Endothelial cell of umbilical vein (primary cell): ENCODE data around the gene WTAP. TPM values are rescaled to one million over a fixed set of nuclear protein-coding genes. Genes with fewer than 3 reads are reported as not detected.

Source experiments
- BruUV-seq: library from RNA; stranded (reverse); fragments of 400-500 nt; replicated peaks from 2 replicates; lab custom pipeline; 2021; lab: Mats Ljungman, UMichigan
- CTCF ChIA-PET: fragments of 300-600, 350-600 bp; sonication (Branson Sonifier 250); formaldehyde crosslinking; loops from one replicate; lab custom pipeline; 2021; ENCODE audit warnings: antibody characterized with exemption, inconsistent platforms; lab: Charles Lee
- POLR2A ChIA-PET: fragments of 300-600, 350-600 bp; sonication (Branson Sonifier 250); formaldehyde crosslinking; loops from one replicate; lab custom pipeline; 2021; ENCODE audit warnings: antibody characterized with exemption, inconsistent platforms; lab: Charles Lee
- DNase-seq: peaks from one replicate; pipeline ENCODE4 v3.0.0-alpha.2; 2011; ENCODE audit warnings: low read depth, low spot score
- FAIRE-seq: peaks from 2 replicates; lab custom pipeline; 2011; peaks lifted over from hg19 to GRCh38; lab: Jason Lieb, UNC
- H2AFZ ChIP-seq: 2 replicates; pipeline ENCODE4 v1.6.0; 2012; ENCODE audit warnings: low read depth, low read length, control low read depth, inconsistent platforms
- H3K27ac ChIP-seq: 2 replicates; pipeline ENCODE4 v1.5.1; 2011; ENCODE audit warnings: low read depth, mild to moderate bottlenecking, control low read depth, low read length, moderate library complexity; ENCODE audit not compliant: insufficient read depth
- H3K27me3 ChIP-seq, 2 experiments: 2 replicates each; pipeline versions ENCODE4 v1.6.0 to v1.6.1; 2011; ENCODE audit warnings: low read length in 2 of 2, mixed read lengths in 1 of 2; ENCODE audit not compliant: control insufficient read depth in 2 of 2, insufficient read depth in 2 of 2
- H3K36me3 ChIP-seq, 2 experiments: 2 replicates in 1 of 2; 3 replicates in 1 of 2; pipeline ENCODE4 v1.5.1; 2011; ENCODE audit warnings: low read length in 2 of 2, mild to moderate bottlenecking in 1 of 2, moderate library complexity in 1 of 2; ENCODE audit not compliant: control insufficient read depth in 2 of 2, insufficient read depth in 2 of 2; ENCODE audit errors: extremely low read depth in 1 of 2
- H3K4me1 ChIP-seq: 3 replicates; pipeline ENCODE4 v1.5.1; 2011; ENCODE audit warnings: mild to moderate bottlenecking, low read length; ENCODE audit not compliant: control insufficient read depth, insufficient read depth; ENCODE audit errors: extremely low read depth
- H3K4me2 ChIP-seq: 2 replicates; pipeline ENCODE4 v1.6.1; 2011; ENCODE audit warnings: low read length, control low read depth, mixed read lengths; ENCODE audit not compliant: insufficient read depth
- H3K4me3 ChIP-seq, 3 experiments: fragments of 200-600 bp in 1 of 3; sonication (generic), shearing (Covaris generic) in 1 of 3; replicated peaks in 1 of 3; 2 replicates each; pipeline ENCODE4 v1.5.1; 2011 to 2016; ENCODE audit warnings: control low read depth in 3 of 3, low read length in 3 of 3, mild to moderate bottlenecking in 2 of 3, inconsistent platforms in 1 of 3, low read depth in 1 of 3, moderate library complexity in 1 of 3; ENCODE audit not compliant: insufficient read depth in 1 of 3
- H3K79me2 ChIP-seq: 2 replicates; pipeline ENCODE4 v1.6.0; 2012; ENCODE audit warnings: low read length, inconsistent platforms; ENCODE audit not compliant: control insufficient read depth, insufficient read depth
- H3K9ac ChIP-seq: replicated peaks from 2 replicates; pipeline ENCODE3; 2011; ENCODE audit warnings: low read length, control low read depth; ENCODE audit not compliant: insufficient read depth; ENCODE audit errors: extremely low read depth
- H3K9me1 ChIP-seq: replicated peaks from 3 replicates; pipeline ENCODE4 v1.6.0; 2011; ENCODE audit warnings: mild to moderate bottlenecking, low read length; ENCODE audit not compliant: control insufficient read depth, insufficient read depth; ENCODE audit errors: extremely low read depth
- H3K9me3 ChIP-seq: replicated peaks from 2 replicates; pipeline ENCODE4 v1.5.1; 2012; ENCODE audit warnings: low read length, inconsistent platforms; ENCODE audit not compliant: control insufficient read depth, insufficient read depth
- H4K20me1 ChIP-seq: replicated peaks from 2 replicates; pipeline ENCODE3; 2011; ENCODE audit warnings: mild to moderate bottlenecking, low read length; ENCODE audit not compliant: control insufficient read depth, insufficient read depth; ENCODE audit errors: extremely low read depth
- EZH2 ChIP-seq: IDR thresholded peaks from 2 replicates; pipeline ENCODE4 v1.6.1; 2012; ENCODE audit warnings: borderline replicate concordance, low read depth, mild to moderate bottlenecking, moderate library complexity, low read length, inconsistent platforms; ENCODE audit not compliant: severe bottlenecking
- FOS ChIP-seq: IDR thresholded peaks from 2 replicates; pipeline ENCODE4 v1.6.1; 2011; ENCODE audit warnings: mild to moderate bottlenecking, low read length, moderate library complexity, borderline replicate concordance; ENCODE audit not compliant: insufficient read depth
- GATA2 ChIP-seq: IDR thresholded peaks from 2 replicates; pipeline ENCODE4 v1.7.0; 2011; ENCODE audit warnings: low read depth, mild to moderate bottlenecking, moderate library complexity, mixed read lengths, low read length; ENCODE audit not compliant: insufficient read length, insufficient read depth
- JUN ChIP-seq: IDR thresholded peaks from 2 replicates; pipeline ENCODE4 v1.6.1; 2011; ENCODE audit warnings: borderline replicate concordance, low read depth; ENCODE audit not compliant: insufficient read length, insufficient read depth
- MYC ChIP-seq: IDR thresholded peaks from one replicate; pipeline ENCODE4 v1.6.1; 2011; ENCODE audit warnings: mild to moderate bottlenecking, low read depth, low read length
- POLR2A ChIP-seq: IDR thresholded peaks from 2 replicates; pipeline ENCODE4 v1.6.1; 2012; ENCODE audit warnings: low read depth, mild to moderate bottlenecking, control low read depth, low read length
- POLR2AphosphoS5 ChIP-seq: IDR thresholded peaks from 2 replicates; pipeline ENCODE4 v1.6.1; 2012; ENCODE audit warnings: low read depth, mild to moderate bottlenecking, control low read depth, low read length, moderate library complexity; ENCODE audit not compliant: insufficient read depth
- dilution Hi-C: fragments of 300-500 bp; cut with MboI; formaldehyde crosslinking; loops from one replicate; pipeline ENCODE4 v1.15.0; 2019; ENCODE audit warnings: low sequenced_read_pairs; ENCODE audit not compliant: extremely low pct_ligation_motif_present
- intact Hi-C: fragments of 100-400 bp; cut with micrococcal nuclease; formaldehyde crosslinking; loops from one replicate; pipeline ENCODE4 v1.10.0; 2022
- polyA plus RNA-seq, 4 experiments: library from polyadenylated mRNA; depleted of rRNA in 3 of 4; stranded (reverse) in 3 of 4; unstranded in 1 of 4; fragments of >200 nt; gene quantifications; 2 replicates each; pipeline versions ENCODE4 v1.2.1 to v1.2.3, GENCODE V29; 2011 to 2012; ENCODE audit warnings: missing spikeins in 1 of 4
- total RNA-seq: library from RNA; stranded (reverse); gene quantifications from 2 replicates; pipeline ENCODE4 v1.2.3, GENCODE V29; 2021
- TF ChIP-seq, protein P1 (sequence below), 2 donors: IDR thresholded peaks; 1 replicate in 1 of 2; 2 replicates in 1 of 2; pipeline ENCODE4 v1.5.1; 2011; ENCODE audit warnings: low read length in 2 of 2, mild to moderate bottlenecking in 2 of 2, moderate library complexity in 2 of 2, control low read depth in 1 of 2, inconsistent platforms in 1 of 2, low read depth in 1 of 2; ENCODE audit not compliant: insufficient read depth in 1 of 2; ENCODE audit errors: extremely low read depth in 1 of 2
- TF ChIP-seq, protein P2 (sequence below): IDR thresholded peaks from 2 replicates; pipeline ENCODE4 v1.6.1; 2011; ENCODE audit not compliant: insufficient read depth, insufficient read length

The WTAP gene
- total and polyA plus RNA-seq, 2 donors (not counting 3 experiments of a cell fraction or from before 2014, with no cell fraction given): 21.7 to 81.6 TPM

DNA sequence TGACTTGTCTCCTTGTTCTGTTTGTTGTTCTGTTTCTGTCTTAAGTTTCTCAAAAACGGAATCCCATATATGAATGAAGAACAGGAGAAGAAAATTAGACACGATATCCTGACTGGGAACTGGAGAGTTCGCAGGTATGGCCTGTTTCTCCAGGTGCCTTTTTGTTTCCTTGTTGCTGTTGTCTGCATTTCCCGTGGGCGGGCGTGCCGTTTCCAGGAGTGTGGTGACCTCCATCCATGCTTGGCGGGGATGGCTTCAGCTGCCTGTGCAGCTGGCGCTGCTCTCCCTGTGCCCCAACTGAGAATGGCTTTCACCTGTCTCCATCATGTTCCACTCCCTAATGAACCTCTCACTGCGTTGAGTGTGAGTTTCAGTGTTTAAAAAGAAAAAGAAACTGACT is 77.2 kb downstream of the WTAP start:
- no TSS peak for BruUV-seq
- no peaks in the 10 kb centered on the region for H3K79me2 ChIP-seq
- TF ChIP-seq, protein P1, sequence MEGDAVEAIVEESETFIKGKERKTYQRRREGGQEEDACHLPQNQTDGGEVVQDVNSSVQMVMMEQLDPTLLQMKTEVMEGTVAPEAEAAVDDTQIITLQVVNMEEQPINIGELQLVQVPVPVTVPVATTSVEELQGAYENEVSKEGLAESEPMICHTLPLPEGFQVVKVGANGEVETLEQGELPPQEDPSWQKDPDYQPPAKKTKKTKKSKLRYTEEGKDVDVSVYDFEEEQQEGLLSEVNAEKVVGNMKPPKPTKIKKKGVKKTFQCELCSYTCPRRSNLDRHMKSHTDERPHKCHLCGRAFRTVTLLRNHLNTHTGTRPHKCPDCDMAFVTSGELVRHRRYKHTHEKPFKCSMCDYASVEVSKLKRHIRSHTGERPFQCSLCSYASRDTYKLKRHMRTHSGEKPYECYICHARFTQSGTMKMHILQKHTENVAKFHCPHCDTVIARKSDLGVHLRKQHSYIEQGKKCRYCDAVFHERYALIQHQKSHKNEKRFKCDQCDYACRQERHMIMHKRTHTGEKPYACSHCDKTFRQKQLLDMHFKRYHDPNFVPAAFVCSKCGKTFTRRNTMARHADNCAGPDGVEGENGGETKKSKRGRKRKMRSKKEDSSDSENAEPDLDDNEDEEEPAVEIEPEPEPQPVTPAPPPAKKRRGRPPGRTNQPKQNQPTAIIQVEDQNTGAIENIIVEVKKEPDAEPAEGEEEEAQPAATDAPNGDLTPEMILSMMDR (IDR thresholded peaks at IDR 0.05; ENCODE audit: extremely low read depth in 1 of 2, insufficient read depth in 1 of 2, low read depth in 1 of 2, low read length in 2 of 2): no peak
- TF ChIP-seq JUN (no peak), POLR2AphosphoS5 (no peak), FOS (no peak), MYC (no peak), GATA2 (no peak), POLR2A (no peak), EZH2 (no peak)
- TF ChIP-seq, protein P2, sequence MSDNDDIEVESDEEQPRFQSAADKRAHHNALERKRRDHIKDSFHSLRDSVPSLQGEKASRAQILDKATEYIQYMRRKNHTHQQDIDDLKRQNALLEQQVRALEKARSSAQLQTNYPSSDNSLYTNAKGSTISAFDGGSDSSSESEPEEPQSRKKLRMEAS: no peak
- no peaks in the 10 kb centered on the region for H3K27me3 ChIP-seq
- no peaks in the 10 kb centered on the region for H4K20me1 ChIP-seq
- intact Hi-C loops (no loop called here), dilution Hi-C loops (no loop called here)
- FAIRE-seq (no peak), DNase-seq (no peak)
- no peak overlapping the region for H3K4me2 ChIP-seq
- no peak overlapping the region for H3K27ac ChIP-seq
- H3K9me3 ChIP-seq: no peaks in the 10 kb centered on the region
- ChIA-PET CTCF (no interaction called here), POLR2A (no interaction called here)
- no peaks in the 10 kb centered on the region for H3K36me3 ChIP-seq
- no peaks in the 10 kb centered on the region for H3K9me1 ChIP-seq
- no peak overlapping the region for H3K9ac ChIP-seq
- H3K4me3 ChIP-seq: no peak overlapping the region
- H2AFZ ChIP-seq: no peak overlapping the region
- no peaks in the 10 kb centered on the region for H3K4me1 ChIP-seq
